HepG2 (cell line): ENCODE measurements around the gene LINC00632. TPM values are rescaled to one million over a fixed set of nuclear protein-coding genes. Genes with fewer than 3 reads are reported as not detected.

Experiments
- ATAC-seq: fragments of 200-7000 bp; cut with Tn5 transposase; 3 replicates; pipeline ENCODE4 v1.9.1; 2020; ENCODE audit warnings: mild to moderate bottlenecking, moderate library complexity
- Bru-seq: library from RNA; stranded (reverse); fragments of 400-500 nt; gene quantifications from one replicate; lab custom pipeline; 2021; lab: Mats Ljungman, UMichigan
- BruChase-seq, 2 experiments: library from RNA; stranded (reverse); fragments of 400-500 nt; gene quantifications; one replicate each; lab custom pipeline; 2021; lab: Mats Ljungman, UMichigan
- BruUV-seq: library from RNA; stranded (reverse); fragments of 400-500 nt; replicated peaks from 2 replicates; lab custom pipeline; 2021; lab: Mats Ljungman, UMichigan
- CTCF ChIA-PET: fragments of 300-600 bp; formaldehyde crosslinking; extraction: SDS; loops from one replicate; lab custom pipeline; 2021; ENCODE audit warnings: low total read pairs, inconsistent platforms, low intra/inter-chr PET ratio; lab: Yijun Ruan, JAX
- POLR2A ChIA-PET: fragments of 350-600 bp; sonication (Branson Sonifier 250); formaldehyde crosslinking; loops from one replicate; lab custom pipeline; 2020; ENCODE audit warnings: antibody characterized with exemption, inconsistent platforms; lab: Yijun Ruan, JAX
- DNase-seq: peaks from one replicate; pipeline ENCODE4 v3.0.0-alpha.2; 2015; ENCODE audit warnings: low spot score
- FAIRE-seq: peaks from 3 replicates; lab custom pipeline; 2011; peaks lifted over from hg19 to GRCh38; lab: Jason Lieb, UNC
- H2AFZ ChIP-seq: one replicate; pipeline ENCODE4 v1.6.1; 2011; ENCODE audit warnings: low read length, inconsistent platforms
- H3K27ac ChIP-seq: fragments of 300-600 bp; 3 replicates; pipeline ENCODE4 v1.8.0; 2011; ENCODE audit warnings: mixed run types, mild to moderate bottlenecking, mixed read lengths, low read length, inconsistent platforms; ENCODE audit not compliant: insufficient read depth; ENCODE audit errors: extremely low read length
- H3K27me3 ChIP-seq, 2 experiments: fragments of 200-600 bp in 1 of 2; 2 replicates in 1 of 2; 3 replicates in 1 of 2; pipeline versions ENCODE4 v1.6.0 to v1.8.0; 2011; ENCODE audit warnings: low read length in 2 of 2, mild to moderate bottlenecking in 2 of 2, moderate library complexity in 2 of 2, inconsistent platforms in 1 of 2; ENCODE audit not compliant: insufficient read depth in 2 of 2, control insufficient read depth in 1 of 2
- H3K36me3 ChIP-seq, 2 experiments: fragments of 200-600 bp in 1 of 2; replicated peaks in 1 of 2; 2 replicates in 1 of 2; 3 replicates in 1 of 2; pipeline versions ENCODE4 v1.5.1 to v1.8.0; 2011; ENCODE audit warnings: low read length in 2 of 2, inconsistent platforms in 1 of 2; ENCODE audit not compliant: insufficient read depth in 2 of 2, control insufficient read depth in 1 of 2
- H3K4me1 ChIP-seq: 2 replicates; pipeline ENCODE4 v1.5.1; 2012; ENCODE audit warnings: low read length, inconsistent platforms; ENCODE audit not compliant: insufficient read depth
- H3K4me2 ChIP-seq: 2 replicates; pipeline ENCODE4 v1.6.0; 2011; ENCODE audit warnings: low read depth, low read length, inconsistent platforms
- H3K4me3 ChIP-seq, 3 experiments: fragments of 200-600 bp in 1 of 3; sonication (generic), shearing (Covaris generic) in 1 of 3; replicated peaks in 1 of 3; 2 replicates each; pipeline ENCODE4 v1.5.1; 2011 to 2016; ENCODE audit warnings: low read length in 3 of 3, inconsistent platforms in 2 of 3, low read depth in 2 of 3, mild to moderate bottlenecking in 2 of 3, control low read depth in 1 of 3, mixed read lengths in 1 of 3; ENCODE audit not compliant: insufficient read depth in 1 of 3
- H3K79me2 ChIP-seq: one replicate; pipeline ENCODE4 v1.6.1; 2011; ENCODE audit warnings: low read length, inconsistent platforms; ENCODE audit not compliant: insufficient read depth
- H3K9ac ChIP-seq: 2 replicates; pipeline ENCODE4 v1.6.0; 2011; ENCODE audit warnings: mild to moderate bottlenecking, low read depth, low read length, inconsistent platforms; ENCODE audit not compliant: insufficient read depth
- H3K9me3 ChIP-seq: 2 replicates; pipeline ENCODE4 v1.5.1; 2012; ENCODE audit warnings: mild to moderate bottlenecking, low read length
- H4K20me1 ChIP-seq: 2 replicates; pipeline ENCODE4 v1.6.0; 2011; ENCODE audit warnings: inconsistent platforms, mild to moderate bottlenecking, low read length, moderate library complexity; ENCODE audit not compliant: insufficient read depth
- PCBP2 ChIP-seq: fragments of 200-400 bp; formaldehyde crosslinking; optimal IDR thresholded peaks from 2 replicates; pipeline ENCODE3; 2018; ENCODE audit warnings: low read length, low read depth; ENCODE audit not compliant: poor library complexity, severe bottlenecking
- RNF2 ChIP-seq: fragments of 450-650 bp; conservative IDR thresholded peaks from 2 replicates; pipeline ENCODE4 v1.6.1; 2016; ENCODE audit warnings: low read depth
- SATB2 ChIP-seq: sonication (generic); formaldehyde crosslinking; IDR thresholded peaks from 2 replicates; pipeline ENCODE4 v1.5.0; 2020; ENCODE audit warnings: missing genetic modification reagents
- WGBS: methylation state at CpG from one replicate; pipeline ENCODE4 v1.1.6; 2017; ENCODE audit warnings: low lambda C conversion rate; 5-methylcytosine and 5-hydroxymethylcytosine counted together
- in situ Hi-C: cut with HindIII; loops from 2 replicates; pipeline ENCODE4 v1.10.0; 2017; ENCODE audit warnings: low pct_unique_long_range_greater_than_20kb; ENCODE audit not compliant: extremely low pct_ligation_motif_present
- intact Hi-C: fragments of 100-400 bp; cut with micrococcal nuclease; formaldehyde crosslinking; loops from one replicate; pipeline ENCODE4 v1.10.0; 2022; ENCODE audit not compliant: unreplicated experiment
- long read RNA-seq, 2 experiments: library from RNA in 1 of 2; library from polyadenylated mRNA in 1 of 2; stranded (forward) in 1 of 2; unstranded in 1 of 2; transcript quantifications; one replicate each; pipeline ENCODE4 v2.0.0, GENCODE V29; 2019 to 2022
- polyA minus RNA-seq, 3 experiments: library from RNA; depleted of rRNA, polyadenylated mRNA; stranded (reverse); fragments of >200 nt; gene quantifications; 2 replicates each; pipeline ENCODE4 v1.2.3, GENCODE V29; 2011; ENCODE audit warnings: low replicate concordance in 1 of 3
- polyA plus RNA-seq, 8 experiments: library from polyadenylated mRNA; depleted of rRNA in 3 of 8; stranded (reverse) in 7 of 8; unstranded in 1 of 8; fragments of >200 nt; fragmentation: Illumina TruSeq in 4 of 8; extraction: Trizol in 4 of 8; gene quantifications; 2 replicates each; pipeline versions ENCODE4 v1.2.1 to v1.2.3, GENCODE V29; 2011 to 2016; ENCODE audit warnings: low read depth in 4 of 8, missing spikeins in 1 of 8, mixed read lengths in 1 of 8; ENCODE audit not compliant: insufficient read depth in 1 of 8
- total RNA-seq, 5 experiments: library from RNA; depleted of rRNA; stranded (reverse); fragments of >200 nt; fragmentation: Illumina TruSeq; extraction: Trizol; gene quantifications; 2 replicates each; pipeline ENCODE4 v1.2.3, GENCODE V29; 2016; ENCODE audit warnings: low read depth in 1 of 5

LINC00632 gene
- total RNA-seq (2016; rRNA removed; fragmentation: Illumina TruSeq; extraction: Trizol) (not detected in 2 replicates), polyA plus RNA-seq (2011; rRNA removed) (0.10 and 0.13 TPM in 2 replicates), polyA minus RNA-seq (2011; rRNA and poly(A)+ RNA removed; ENCODE audit: low replicate concordance) (not detected in 2 replicates), Bru-seq, nascent RNA (percentile 7 among the genes with signal in this experiment), BruChase-seq, experiment 1, labeled RNA remaining after a 6-hour chase (percentile 2 among the genes with signal in this experiment), BruChase-seq, experiment 2, labeled RNA remaining after a 2-hour chase (percentile 1 among the genes with signal in this experiment)
- total RNA-seq (2016; cell fraction: cytosol; rRNA removed; fragmentation: Illumina TruSeq; extraction: Trizol; ENCODE audit: low read depth): 0.10 TPM in 1 of 2 replicates, not detected in the other
- 0.15 TPM in 1 of 2 replicates, not detected in the other for total RNA-seq (2016; cell fraction: insoluble cytoplasmic fraction; rRNA removed; fragmentation: Illumina TruSeq; extraction: Trizol)
- not detected in 2 replicates for total RNA-seq (2016; cell fraction: membrane; rRNA removed; fragmentation: Illumina TruSeq; extraction: Trizol)
- not detected in 2 replicates for total RNA-seq (2016; cell fraction: nucleus; rRNA removed; fragmentation: Illumina TruSeq; extraction: Trizol)
- polyA plus RNA-seq (2011; cell fraction: cytosol; rRNA removed): 0.07 TPM in 1 of 2 replicates, not detected in the other
- polyA plus RNA-seq (2011; cell fraction: nucleus; rRNA removed): not detected in 2 replicates
- polyA plus RNA-seq (2012): not detected in 2 replicates
- not detected in 2 replicates for polyA plus RNA-seq (2016; cell fraction: cytosol; fragmentation: Illumina TruSeq; extraction: Trizol; ENCODE audit: low read depth)
- not detected in 2 replicates for polyA plus RNA-seq (2016; cell fraction: insoluble cytoplasmic fraction; fragmentation: Illumina TruSeq; extraction: Trizol; ENCODE audit: low read depth)
- not detected in 2 replicates for polyA plus RNA-seq (2016; cell fraction: membrane; fragmentation: Illumina TruSeq; extraction: Trizol; ENCODE audit: low read depth)
- not detected in 2 replicates for polyA plus RNA-seq (2016; cell fraction: nucleus; fragmentation: Illumina TruSeq; extraction: Trizol; ENCODE audit: insufficient read depth, low read depth)
- polyA minus RNA-seq (2011; cell fraction: cytosol; rRNA and poly(A)+ RNA removed): not detected in 2 replicates
- polyA minus RNA-seq (2011; cell fraction: nucleus; rRNA and poly(A)+ RNA removed): not detected in 2 replicates
- long read RNA-seq, experiment 1: 0 reads
- long read RNA-seq, experiment 2: 0 reads

DNA sequence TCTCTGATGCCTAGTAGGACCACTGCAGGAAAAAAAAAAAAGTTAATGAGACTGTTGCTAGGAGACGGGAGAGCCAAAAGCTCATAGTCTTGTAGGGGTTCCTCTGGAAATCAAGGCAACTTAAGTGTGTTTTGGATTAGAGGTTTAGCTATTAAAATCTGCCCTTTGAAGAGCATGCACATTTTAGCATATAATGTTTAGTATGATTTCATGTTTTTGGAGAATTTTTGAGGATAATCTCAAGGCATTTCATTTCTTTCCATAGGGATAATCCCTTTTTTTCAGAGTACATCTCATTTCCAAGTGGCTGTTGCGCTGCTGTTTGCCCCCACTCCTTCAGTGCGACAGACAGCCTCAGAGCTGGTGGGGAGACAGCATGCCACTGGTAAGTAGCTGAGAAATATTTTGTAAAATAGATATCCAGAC, at the start of gene LINC00632:
Gene LINC00632, plus strand, starts transcription at position 339 of the 426 bp plus-strand sequence.
- Histone ChIP-seq H3K4me1 (no peaks in the 10 kb centered on the region), H2AFZ (no peak within 1 kb of the TSS), H3K27ac (no peak within 1 kb of the TSS), H3K27me3 (no peaks in the 10 kb centered on the region; a peak in 1 of 5 replicates), H3K4me3 (no peak within 1 kb of the TSS)
- 2% methylated on average over 3 of the region's 3 CpGs for WGBS
- POLR2A ChIA-PET: no interaction called here
- intact Hi-C loops: no loop called here
- TF ChIP-seq PCBP2 (no peak), RNF2 (no peak), SATB2 (no peak)
- TF ChIP-seq, all 625 proteins: peak for 0
- FAIRE-seq (no peak), ATAC-seq (no peak), DNase-seq (no peak)
- H3K36me3 ChIP-seq: no peaks in the 10 kb centered on the region
- no TSS peak for BruUV-seq
- H4K20me1 ChIP-seq: no peaks in the 10 kb centered on the region
- in situ Hi-C loops: no loop called here
- CTCF ChIA-PET: no interaction called here
- no peak within 1 kb of the TSS for H3K9ac ChIP-seq
- H3K79me2 ChIP-seq: no peaks in the 10 kb centered on the region
- H3K4me2 ChIP-seq: no peak within 1 kb of the TSS
- H3K9me3 ChIP-seq: no peaks in the 10 kb centered on the region
